Spleen (tissue), 7 donors: ENCODE results near the gene ZNF773.
"Not testable (repeated sequence)": the region's sequence is repeated elsewhere in the genome, so short reads cannot be mapped to it uniquely, and the experiment has no call there.

ENCODE experiments used
- POLR2A ChIP-seq, 3 donors: fragments of 450-650 bp; IDR thresholded peaks; one replicate each; pipeline ENCODE4 v1.5.1; 2017; ENCODE audit warnings: antibody characterized with exemption in 3 of 3, mild to moderate bottlenecking in 1 of 3
- POLR2AphosphoS5 ChIP-seq, 3 donors: sonication (generic); formaldehyde crosslinking; IDR thresholded peaks; one replicate each; pipeline ENCODE4 v1.5.1; 2017; ENCODE audit warnings: antibody characterized with exemption in 3 of 3
- TF ChIP-seq, protein P1 (sequence below), 11 experiments: fragments of 200-600 bp in 7 of 11; fragments of 450-650 bp in 4 of 11; sonication (generic) in 4 of 11; IDR thresholded peaks in 8 of 11; conservative IDR thresholded peaks in 3 of 11; 1 replicate in 7 of 11; 2 replicates in 4 of 11; pipeline versions ENCODE4 v1.4.0 to v1.8.0; 2016 to 2021; ENCODE audit warnings: antibody characterized with exemption in 11 of 11, inconsistent platforms in 4 of 11, mild to moderate bottlenecking in 1 of 11
- donor health status: DM: no; HTN: no; CAD: no; lungs with moderate emphysema.
- donor health status: DM: no; HTN: no; CAD: no.
- donor health status: DM: no; HTN: no; CAD: no.

GRCh38 chr19:57518021-57518420 lies 18.3 kb downstream of the ZNF773 start:
- TF ChIP-seq, protein P1, sequence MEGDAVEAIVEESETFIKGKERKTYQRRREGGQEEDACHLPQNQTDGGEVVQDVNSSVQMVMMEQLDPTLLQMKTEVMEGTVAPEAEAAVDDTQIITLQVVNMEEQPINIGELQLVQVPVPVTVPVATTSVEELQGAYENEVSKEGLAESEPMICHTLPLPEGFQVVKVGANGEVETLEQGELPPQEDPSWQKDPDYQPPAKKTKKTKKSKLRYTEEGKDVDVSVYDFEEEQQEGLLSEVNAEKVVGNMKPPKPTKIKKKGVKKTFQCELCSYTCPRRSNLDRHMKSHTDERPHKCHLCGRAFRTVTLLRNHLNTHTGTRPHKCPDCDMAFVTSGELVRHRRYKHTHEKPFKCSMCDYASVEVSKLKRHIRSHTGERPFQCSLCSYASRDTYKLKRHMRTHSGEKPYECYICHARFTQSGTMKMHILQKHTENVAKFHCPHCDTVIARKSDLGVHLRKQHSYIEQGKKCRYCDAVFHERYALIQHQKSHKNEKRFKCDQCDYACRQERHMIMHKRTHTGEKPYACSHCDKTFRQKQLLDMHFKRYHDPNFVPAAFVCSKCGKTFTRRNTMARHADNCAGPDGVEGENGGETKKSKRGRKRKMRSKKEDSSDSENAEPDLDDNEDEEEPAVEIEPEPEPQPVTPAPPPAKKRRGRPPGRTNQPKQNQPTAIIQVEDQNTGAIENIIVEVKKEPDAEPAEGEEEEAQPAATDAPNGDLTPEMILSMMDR (IDR thresholded peaks at IDR 0.05 in 8 of 11, conservative IDR thresholded peaks at IDR 0.05 in 3 of 11) = not testable (repeated sequence)
- TF ChIP-seq POLR2A, POLR2AphosphoS5 (IDR thresholded peaks at IDR 0.05): not testable (repeated sequence)
